Stimulated activated CD4-positive, alpha-beta T cell treated with anti-CD3 and anti-CD28 coated beads, Interleukin-1b, Interleukin-23, amount 100 ng/mL, for 4 hours (primary cell): ENCODE data around the gene CEACAM16.

ENCODE experiments used
- DNase-seq, 2 donors: peaks; one replicate each; pipeline ENCODE4 v3.0.0-alpha.2; 2020; ENCODE audit warnings: low read depth in 2 of 2

The CEACAM16 gene

DNA sequence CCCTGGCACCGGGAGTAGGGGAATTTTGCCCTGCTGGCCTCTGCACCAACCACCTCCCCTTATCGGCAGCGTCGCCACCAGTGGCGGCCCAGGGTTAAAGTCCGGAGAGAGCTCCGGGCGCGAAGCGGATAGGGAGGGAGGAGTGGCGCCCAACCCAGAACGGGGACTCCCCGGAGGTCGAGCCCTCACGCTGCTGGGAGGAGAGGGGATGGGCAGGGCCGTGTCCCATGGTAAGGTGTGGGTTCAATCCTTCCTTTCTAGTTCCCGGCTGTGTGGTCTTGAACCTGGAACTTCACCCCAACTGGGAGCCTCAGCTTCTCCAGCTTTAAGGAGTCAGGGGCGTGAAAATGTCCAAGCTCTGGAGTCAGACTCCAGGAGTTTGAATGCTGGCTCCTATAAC, 26.3 kb downstream of the CEACAM16 start:
- no peak for DNase-seq

DNA sequence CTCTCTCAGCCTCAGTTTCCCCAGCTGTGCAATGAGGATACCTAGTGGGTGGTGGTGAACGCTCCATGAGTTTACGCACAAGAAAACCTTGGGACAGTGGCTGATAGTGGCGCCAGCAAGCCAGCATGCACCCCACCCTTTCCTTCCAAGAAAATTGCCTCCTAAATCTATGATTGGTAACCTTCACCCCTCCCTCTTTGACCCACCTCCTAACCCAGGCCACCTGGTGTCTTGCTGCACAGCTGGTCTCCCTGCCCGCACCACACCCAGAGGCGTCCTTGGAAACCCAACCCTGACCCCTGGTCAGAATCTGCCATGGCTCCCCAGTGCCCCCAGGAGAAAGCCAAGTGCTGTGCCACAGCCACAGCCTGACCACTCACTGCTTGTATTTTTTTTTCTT, 26.7 kb downstream of the CEACAM16 start:
- no peak for DNase-seq

DNA sequence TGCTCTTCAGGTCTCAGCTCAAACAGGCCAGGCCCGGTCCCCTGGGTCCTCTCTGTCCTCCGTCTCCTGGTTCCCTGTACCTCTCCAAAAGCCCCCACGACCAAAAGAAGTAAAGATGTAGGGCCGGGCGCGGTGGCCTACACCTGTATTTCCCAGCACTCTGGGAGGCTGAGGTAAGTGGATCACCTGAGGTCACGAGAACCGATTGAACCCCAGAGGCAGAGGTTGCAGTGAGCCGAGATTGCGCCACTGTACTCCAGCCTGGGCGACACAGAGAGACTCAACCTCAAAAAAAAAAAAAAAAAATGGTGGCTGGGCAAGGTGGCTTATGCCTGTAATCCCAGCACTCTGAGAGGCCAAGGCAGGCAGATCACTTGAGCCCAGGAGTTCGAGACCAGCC, 27.5 kb downstream of the CEACAM16 start:
- no peak for DNase-seq

DNA sequence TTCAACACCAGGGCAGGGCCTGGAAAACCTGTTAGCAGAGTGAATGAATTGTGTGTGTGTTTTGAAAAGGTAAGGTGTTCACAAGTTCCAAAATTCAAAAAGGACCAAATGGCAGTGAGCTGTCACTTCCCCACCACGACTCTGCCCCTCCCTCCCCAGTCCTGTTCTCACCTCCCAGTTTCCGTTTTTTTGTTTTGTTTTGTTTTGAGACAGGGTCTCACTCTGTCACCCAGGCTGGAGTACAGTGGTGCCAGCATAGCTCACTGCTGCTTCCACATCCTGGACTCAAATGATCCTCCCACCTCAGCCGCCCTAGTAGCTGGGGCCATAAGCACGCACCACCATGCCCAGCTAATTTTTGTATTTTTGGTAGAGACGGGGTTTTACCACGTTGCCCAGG, 29.2 kb downstream of the CEACAM16 start:
- no peak for DNase-seq

DNA sequence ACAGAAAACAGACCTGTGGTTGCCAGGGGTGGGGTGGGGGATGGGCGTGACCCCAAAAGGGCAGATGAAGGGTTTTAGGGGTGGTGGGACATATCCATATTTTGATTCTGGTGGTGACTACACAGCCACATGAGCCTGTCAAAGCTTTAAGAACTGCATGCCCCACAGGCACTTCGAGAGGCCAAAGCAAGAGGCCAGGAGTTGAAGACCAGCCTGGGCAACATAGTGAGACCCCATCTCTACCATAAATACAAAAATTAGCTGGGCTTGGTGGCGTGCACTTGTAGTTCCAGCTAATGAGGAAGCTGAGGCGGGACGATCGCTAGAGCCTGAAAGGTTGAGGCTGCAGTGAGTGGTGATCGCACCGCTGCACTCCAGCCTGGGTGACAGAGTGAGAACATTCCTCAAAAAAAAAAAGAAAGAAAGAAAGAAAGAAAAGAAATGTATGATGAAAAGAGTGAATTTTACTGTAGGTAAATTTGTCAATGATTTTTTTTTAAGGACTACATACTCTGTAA, 30.6 kb downstream of the CEACAM16 start:
- no peak for DNase-seq

DNA sequence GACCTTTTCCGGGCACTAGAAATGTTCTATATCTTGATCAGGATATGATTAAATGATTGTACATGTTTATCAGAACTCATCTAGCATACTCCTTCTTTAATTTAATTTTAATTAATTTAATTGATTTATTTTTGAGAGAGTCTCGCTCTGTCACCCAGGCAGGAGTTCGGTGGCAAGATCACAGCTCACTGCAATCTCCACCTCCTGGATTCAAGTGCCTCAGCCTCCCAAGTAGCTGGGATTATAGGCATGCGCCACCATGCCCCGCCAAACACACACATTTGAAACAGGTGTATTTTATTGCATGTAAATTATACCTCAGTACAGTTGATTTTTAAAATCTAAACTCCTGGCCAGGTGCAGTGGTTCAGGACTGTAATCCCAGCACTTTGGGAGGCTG, 32.1 kb downstream of the CEACAM16 start:
- no peak for DNase-seq

DNA sequence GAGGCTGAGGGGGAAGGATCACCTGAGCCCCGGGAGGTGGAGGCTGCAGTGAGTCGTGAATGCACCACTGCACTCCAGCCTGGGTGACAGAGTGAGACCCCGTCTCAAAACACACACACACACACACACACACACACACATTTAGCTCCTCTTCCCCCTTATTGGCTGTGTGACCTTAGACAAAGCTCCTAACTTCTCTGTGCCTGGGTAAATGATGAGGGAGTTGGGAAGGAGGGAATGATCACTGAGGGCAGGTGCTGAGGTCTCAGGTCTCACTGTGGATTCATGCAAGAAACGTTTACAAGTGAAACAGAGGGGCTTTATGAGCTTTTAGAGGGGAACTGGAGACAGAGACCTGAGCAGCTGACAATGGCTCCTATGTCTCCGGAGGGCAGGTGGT, 32.7 kb downstream of the CEACAM16 start:
- DNase-seq: no peak

DNA sequence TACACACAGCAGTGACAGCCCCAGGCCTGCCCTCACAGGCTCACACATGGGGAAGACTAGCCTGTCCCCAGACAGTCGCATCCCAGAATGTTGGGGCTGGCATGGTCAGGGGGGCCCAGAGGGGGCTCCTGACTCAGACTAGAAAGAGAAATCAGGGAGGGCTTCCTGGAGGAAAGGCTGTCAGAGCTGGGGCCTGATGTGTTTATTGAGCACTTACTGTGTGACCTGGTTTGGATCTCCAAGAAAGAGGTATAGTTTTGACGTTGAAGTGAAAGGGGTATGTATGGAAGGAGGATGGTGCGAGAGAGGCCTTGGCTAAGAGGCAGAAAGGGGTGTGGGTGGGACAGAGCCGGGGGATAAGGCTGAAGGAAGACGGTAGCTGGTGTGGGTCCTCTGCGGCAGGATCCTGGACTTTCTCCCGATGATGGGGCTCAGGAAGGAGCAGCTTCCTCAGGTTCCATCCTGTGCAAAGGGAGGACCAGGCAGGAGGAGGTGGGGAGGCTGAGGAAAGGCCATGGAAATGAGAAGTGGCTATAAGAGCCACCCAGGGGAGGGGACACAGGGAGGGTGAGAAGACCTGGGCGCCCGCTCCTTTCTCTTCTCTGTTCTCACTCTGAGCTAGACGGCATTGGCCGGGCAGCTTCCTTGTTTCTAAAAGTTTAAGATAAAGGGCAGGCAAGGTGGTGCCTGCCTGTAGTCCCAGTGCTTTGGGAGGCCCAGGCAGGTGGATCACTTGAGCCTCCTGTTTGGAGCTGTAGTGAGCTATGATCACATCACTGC, 33.5 kb downstream of the CEACAM16 start:
- no peak for DNase-seq

DNA sequence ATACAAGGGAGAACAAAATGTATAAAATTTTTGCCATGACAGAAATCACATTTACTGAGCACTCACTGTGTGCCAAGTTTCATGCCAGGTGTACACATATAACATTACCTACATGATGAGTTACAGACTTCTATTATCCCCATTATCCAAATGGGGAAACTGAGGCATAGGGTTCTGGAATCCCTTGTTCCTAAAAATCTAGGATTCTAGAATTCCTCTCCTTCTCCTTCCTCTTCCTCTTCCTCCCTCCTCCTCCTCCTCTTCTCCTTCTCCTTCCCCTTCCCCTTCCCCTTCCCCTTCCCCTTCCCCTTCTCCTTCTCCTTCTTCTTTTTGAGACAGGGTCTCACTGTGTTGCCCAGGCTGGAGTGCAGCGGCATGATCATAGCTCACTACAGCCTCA, 35.4 kb downstream of the CEACAM16 start:
- DNase-seq: no peak

DNA sequence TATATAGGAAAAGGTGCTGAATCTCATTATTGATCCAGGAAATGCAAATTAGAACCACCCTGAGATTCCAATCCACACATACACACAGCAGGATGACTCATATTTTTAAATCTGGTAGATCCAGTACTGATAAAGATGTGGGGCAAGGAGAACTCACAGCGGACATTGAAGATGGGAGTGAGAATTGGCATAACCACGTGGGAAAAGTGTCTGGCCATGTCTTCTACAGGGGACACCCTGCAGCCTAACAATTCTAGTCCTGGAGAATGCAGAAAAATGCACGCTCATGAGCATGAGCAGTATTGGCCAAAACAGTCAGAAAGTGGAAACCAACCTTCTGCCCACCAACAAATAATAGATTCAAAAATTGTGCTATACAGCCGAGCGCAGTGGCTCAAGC, 36.1 kb downstream of the CEACAM16 start:
- no peak for DNase-seq

DNA sequence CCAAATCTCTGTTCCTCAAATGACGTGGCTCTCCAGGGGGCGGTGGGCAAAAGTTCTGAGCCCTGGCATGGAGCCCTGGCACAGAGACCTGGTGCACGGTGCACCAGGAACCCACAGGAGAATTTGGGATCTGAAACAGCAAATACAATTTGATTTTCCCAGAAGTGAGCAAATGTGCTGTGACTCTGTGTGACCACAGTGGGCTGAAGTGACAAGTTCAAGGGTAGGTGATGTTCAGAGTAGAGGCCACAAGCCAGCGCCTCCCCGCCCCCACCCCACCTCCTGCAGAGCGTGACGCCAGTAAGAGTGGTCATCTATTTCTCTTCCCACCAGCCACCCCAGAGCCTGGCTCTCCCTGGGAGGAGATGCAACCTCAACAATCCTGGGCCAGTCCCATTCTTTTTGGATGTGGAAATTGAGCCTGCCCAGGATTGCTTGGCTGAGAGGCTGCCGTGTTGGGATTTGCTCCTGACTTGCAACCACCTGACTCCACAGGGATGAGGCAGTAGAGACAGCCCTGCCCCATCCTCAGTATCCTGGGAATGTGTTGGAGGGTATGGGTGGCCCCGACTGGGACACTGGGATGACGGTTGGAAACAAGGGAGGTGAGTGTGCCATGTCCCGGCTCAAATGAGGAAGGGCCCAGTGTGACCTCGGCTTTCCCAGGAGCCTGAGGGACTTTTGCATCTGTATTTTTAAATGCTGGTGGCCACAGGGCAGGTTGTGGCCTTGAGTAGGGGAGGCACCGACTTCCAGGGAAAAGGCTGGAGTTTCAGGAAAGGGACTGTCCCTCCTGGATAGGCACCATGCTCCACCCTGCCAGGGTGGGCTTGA, 38.5 kb downstream of the CEACAM16 start:
- DNase-seq: no peak

DNA sequence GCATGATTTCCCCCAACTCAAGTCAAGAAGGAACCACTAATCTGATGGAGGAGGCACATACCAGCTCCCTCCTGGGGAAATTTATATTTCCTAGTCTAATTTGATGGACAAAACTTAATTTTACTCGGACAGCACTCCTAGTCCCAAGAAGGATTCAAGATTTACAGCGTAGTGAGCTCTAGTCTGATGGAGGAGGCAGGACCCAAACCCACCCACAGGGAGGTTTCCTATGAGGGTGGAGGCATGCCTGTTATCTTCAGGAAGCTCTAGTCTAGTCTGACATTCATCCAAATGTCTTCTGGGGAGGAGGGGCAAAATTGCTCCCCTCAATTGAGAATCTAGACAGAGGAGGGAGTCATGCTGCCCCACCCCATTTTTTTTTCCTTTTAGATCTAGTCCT, 39.2 kb downstream of the CEACAM16 start:
- no peak for DNase-seq

DNA sequence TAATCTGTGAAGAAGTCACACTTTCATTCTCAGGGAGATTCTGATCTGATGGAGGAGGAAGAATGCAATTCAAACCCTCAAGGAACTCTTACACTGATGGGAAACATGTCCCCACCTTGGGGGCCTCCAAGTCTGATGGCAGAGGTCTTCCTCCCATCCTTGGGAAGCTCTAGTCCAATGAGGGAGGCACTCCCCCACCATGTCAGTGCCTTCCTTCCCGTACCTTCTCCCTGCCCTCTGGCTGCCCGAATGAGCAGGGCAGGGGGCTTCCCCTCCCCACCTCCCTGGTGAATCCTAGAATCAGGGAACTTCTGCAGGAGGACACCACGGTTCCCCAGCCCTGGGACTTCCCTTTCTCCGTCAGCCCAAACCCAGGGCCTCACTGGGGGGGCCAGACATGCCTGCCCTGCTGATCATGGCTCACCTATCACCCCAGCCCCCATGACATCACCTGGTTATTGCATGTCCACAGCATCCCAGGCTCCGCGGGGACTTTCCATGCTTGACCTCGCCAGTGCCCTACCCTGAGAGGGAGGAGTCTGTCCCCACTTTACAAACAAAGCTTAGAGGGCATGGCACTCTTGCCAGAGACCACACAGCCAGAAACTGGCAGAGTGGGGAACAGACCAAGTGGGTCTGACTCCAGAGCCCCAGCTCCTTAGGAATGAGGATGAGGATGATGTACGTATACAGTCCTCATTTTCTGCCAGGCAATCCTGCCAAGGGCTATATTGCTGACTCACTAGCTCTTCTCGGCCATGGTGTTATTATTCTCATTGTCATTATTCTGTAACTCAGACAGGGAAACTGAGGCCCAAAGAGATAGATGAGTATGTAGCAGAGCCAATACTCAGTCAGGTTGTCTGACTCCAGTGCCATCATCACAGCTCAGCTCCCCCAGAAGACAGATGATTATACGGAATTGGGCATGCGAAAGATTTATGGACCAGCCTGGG, 39.9 kb downstream of the CEACAM16 start:
- DNase-seq: no peak

DNA sequence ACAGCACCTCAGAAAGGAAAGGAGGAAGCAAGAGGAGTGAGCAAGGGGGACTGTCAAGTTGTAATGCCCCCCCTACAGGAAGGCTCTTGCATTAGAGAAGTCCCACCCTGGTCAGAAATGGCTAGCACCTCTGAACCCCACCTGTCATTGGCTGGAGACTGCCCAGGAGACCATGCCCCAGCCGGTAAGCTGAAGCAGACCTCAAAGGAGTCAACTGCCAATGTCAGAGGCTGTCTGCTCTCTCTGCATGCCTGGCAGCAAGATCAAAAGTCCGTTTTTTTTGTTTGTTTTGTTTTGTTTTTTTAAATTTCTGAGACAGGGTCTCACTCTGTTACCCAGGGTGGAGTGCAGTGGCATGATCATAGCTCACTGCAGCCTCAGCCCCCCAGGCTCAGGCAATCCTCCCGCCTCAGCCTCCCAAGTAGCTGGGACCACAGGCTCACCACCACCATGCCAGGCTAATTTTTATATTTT, 41.4 kb downstream of the CEACAM16 start:
- DNase-seq: no peak

DNA sequence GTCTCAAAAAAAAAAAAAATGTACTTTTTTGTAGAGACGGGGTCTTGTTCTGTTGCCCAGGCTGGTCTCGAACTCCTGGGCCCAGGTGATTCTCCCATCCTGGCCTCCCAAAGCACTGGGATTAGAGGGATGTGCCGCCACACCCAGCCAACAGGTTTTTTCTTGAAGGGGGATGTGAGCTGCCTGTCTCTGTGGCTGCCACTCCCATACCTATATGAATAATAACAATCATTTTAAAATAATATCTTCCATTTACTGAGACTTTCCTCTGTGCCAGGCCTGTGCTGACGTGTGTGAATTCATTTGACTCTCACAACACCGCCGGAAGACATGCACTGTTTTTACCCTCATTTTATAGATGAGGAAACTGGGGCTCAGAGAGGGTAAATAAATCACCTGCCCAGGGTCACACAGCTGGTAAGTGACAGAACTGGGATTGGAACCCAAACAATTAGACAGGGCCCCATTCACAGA, 42.3 kb downstream of the CEACAM16 start:
- no peak for DNase-seq

DNA sequence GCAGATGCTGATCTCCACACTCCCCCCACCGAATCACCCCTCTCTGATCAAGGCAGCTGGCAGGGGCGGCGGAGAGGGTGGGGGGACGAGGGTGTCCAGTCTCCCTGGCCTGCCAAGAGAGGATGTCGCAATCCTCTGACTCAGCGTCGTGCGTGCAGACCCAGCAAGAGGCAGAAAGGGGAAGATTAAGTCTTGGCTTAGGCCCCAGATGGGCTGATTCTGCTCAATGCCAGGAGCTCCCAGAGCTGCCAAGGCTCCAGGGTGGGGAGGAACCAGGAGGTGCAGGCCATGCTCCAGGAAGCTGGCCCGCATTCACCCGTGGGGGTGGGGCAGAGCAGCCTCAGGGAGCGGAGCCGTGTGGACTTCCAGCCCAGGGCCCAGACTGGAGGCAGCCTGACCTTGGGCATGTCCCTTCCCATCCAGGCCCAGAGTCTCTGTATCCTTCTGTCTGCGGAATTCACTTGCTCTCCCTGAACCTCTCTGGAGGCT, 42.9 kb downstream of the CEACAM16 start:
- no peak for DNase-seq

DNA sequence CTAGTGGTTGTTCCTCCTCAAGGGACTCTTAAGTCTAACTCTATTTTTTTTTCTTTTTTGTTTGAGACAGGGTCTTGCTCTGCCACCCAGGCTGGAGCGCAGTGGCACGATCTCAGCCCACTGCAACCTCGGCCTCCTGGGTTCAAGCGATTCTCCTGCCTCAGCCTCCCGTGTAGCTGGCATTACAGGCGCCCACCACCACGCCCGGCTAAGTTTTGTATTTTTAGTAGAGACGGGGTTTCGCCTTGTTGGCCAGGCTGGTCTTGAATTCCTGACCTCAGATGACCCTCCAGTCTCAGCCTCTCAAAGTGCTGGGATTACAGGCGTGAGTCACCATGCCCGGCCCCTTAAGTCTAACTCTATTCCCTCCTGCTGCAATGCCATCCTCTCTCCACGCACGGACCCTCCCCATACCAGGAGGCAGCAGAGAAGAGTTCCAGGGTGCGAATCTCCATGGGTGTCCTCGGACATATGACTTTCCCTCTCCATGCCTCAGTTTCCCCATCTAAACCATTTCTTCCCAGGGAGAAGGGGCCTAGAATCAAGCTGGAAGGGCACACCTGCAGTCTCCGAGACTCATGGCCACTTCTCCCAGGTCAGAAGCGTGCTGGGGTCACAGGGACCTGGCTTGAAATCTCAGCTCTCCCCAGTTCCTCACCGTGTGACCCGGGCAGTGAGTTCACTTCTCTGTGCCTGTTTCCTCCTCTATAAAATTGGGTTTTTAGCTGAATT, 43.5 kb downstream of the CEACAM16 start:
- DNase-seq: no peak

DNA sequence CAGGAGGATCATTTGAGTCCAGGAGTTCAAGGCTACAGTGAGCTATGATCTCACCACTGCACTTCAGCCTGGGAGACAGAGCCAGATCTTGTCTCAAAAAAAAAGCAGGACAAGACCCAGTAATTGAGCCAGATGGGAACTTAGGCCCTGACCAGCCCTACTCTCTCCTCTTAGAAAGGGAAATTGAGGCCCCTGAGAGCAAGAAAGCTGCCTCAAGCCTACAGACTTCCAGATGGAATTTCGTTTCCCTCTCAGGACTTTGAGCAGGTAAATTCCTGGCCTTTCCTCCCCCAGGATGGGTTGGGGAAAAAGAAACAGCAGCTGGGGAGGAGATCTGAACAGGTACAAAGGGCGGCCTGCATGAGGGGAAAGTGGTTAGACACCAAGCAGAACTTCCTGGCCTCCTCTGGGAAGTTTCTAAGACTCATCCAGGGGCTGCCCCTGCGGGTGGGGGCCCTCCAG, 46.0 kb downstream of the CEACAM16 start:
- no peak for DNase-seq

DNA sequence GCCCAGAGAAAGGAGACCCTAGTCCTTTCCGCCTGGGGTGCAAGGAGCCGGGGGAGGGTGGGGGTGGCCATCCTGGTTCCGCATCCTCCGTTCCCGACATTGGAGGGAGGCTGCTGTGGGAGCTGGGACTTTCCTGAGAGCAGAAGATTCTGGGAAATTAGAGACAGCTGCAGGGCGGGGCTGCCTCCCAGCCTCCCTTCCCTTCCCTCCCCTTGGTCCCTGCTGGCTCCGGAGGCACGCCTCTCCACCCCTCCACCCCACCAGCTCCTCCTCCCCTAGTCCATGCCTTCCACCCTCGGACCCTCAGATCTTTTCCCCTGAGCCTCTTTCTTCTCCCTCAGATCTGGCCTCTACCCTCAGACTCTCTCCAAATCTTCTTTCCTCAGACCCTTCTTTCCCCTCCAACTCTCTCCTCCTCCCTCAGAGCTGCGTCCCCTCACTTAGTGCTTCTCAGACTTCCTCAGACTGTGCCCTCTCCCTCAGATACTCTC, 46.4 kb downstream of the CEACAM16 start:
- DNase-seq: no peak

DNA sequence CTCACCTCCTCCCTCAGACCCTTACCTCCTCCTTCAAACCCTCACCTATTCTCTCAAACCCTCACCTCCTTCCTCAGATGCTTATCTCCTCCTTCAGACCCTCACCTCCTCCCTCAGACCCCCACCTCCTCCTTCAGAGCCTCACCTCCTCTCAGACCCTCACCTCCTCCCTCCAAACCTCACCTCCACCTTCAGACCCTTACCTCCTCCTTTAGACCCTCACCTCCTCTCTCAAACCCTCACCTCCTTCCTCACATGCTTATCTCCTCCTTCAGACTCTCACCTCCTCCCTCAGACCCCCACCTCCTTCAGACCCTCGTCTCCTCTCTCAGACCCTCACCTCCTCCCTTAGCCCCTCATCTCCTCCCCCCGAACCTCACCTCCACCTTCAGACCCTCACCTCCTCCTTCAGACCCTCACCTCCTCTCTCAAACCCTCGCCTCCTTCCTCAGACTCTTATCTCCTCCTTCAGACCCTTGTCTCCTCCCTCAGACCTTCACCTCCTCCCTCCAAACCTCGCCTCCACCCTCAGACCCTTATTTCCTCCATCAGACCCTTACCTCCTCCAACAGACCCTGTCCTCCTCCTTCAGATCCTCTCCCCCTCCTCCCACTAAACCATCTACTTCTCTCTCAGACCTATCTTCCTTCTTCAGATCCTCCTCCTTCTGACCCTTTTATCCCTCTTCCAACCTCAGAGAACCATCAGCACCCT, 47.1 kb downstream of the CEACAM16 start:
- DNase-seq: no peak
